HCT116 (cell line): ENCODE data around the gene SKA1.

Experiments
- ATF3 ChIP-seq: IDR thresholded peaks from 2 replicates; pipeline ENCODE4 v1.6.1; 2012
- CBX3 ChIP-seq: IDR thresholded peaks from 2 replicates; pipeline ENCODE4 v1.6.1; 2012; ENCODE audit warnings: low read depth
- CTCF ChIP-seq, 3 experiments: fragments of 200-600 bp in 1 of 3; sonication (generic) in 1 of 3; IDR thresholded peaks in 2 of 3; conservative IDR thresholded peaks in 1 of 3; 2 replicates each; pipeline ENCODE4 v1.5.1; 2012 to 2017; ENCODE audit warnings: low read depth in 2 of 3, low read length in 2 of 3, antibody characterized with exemption in 1 of 3, borderline replicate concordance in 1 of 3, control low read depth in 1 of 3, mild to moderate bottlenecking in 1 of 3, mixed read lengths in 1 of 3, mixed run types in 1 of 3, moderate library complexity in 1 of 3; ENCODE audit not compliant: insufficient read depth in 1 of 3
- ELF1 ChIP-seq: IDR thresholded peaks from 2 replicates; pipeline ENCODE4 v1.6.1; 2012; ENCODE audit warnings: low read depth, borderline replicate concordance
- EZH2 ChIP-seq: fragments of 200-600 bp; sonication (generic); IDR thresholded peaks from 2 replicates; pipeline ENCODE4 v1.6.1; 2017; ENCODE audit warnings: antibody characterized with exemption, mixed run types
- EZH2phosphoT487 ChIP-seq: fragments of 200-600 bp; IDR thresholded peaks from 2 replicates; pipeline ENCODE4 v1.6.1; 2018; ENCODE audit warnings: antibody characterized with exemption, borderline replicate concordance
- POLR2AphosphoS5 ChIP-seq: IDR thresholded peaks from 2 replicates; pipeline ENCODE4 v1.6.1; 2011; ENCODE audit warnings: mild to moderate bottlenecking, low read depth, low read length, moderate library complexity
- REST ChIP-seq: IDR thresholded peaks from 2 replicates; pipeline ENCODE4 v1.6.1; 2012; ENCODE audit warnings: low read depth
- SIN3A ChIP-seq: IDR thresholded peaks from 2 replicates; pipeline ENCODE4 v1.6.1; 2012; ENCODE audit warnings: low read depth
- SP1 ChIP-seq: IDR thresholded peaks from 2 replicates; pipeline ENCODE4 v1.6.1; 2012; ENCODE audit warnings: low read depth

GRCh38 chr18:50360611-50361010, 14.2 kb upstream of the SKA1 start:
- no peak for TF ChIP-seq POLR2AphosphoS5
- TF ChIP-seq REST, result no peak
- no peak for TF ChIP-seq ELF1
- no peak for TF ChIP-seq SP1
- no peak for TF ChIP-seq CTCF (IDR thresholded peaks at IDR 0.05 in 2 of 3, conservative IDR thresholded peaks at IDR 0.05 in 1 of 3; ENCODE audit: borderline replicate concordance in 1 of 3, insufficient read depth in 1 of 3, low read depth in 2 of 3, low read length in 2 of 3)
- no peak for TF ChIP-seq ATF3
- no peak for TF ChIP-seq EZH2phosphoT487
- no peak for TF ChIP-seq CBX3
- no peak for TF ChIP-seq SIN3A
- TF ChIP-seq EZH2, result no peak
